A549 (cell line): ENCODE measurements around the gene ZPR1. TPM values are rescaled to one million over a fixed set of nuclear protein-coding genes. Genes with fewer than 3 reads are reported as not detected.

ENCODE experiments used
- ATAC-seq, 2 experiments: fragments of 200-7000 bp in 1 of 2; fragments of >200 bp in 1 of 2; cut with Nextera tagmentation in 1 of 2; cut with Tn5 transposase in 1 of 2; 3 replicates each; pipeline versions ENCODE4 v1.8.0 to v1.9.1; 2018 to 2020; ENCODE audit warnings: mild to moderate bottlenecking in 1 of 2, moderate library complexity in 1 of 2
- CTCF ChIA-PET: fragments of 300-600 bp; sonication (Branson Sonifier 250); formaldehyde crosslinking; extraction: SDS; loops from one replicate; lab custom pipeline; 2021; ENCODE audit warnings: antibody characterized with exemption, inconsistent platforms; lab: Yijun Ruan, JAX
- POLR2A ChIA-PET: fragments of 350-600 bp; formaldehyde crosslinking; extraction: SDS; loops from one replicate; lab custom pipeline; 2021; ENCODE audit warnings: antibody characterized with exemption, inconsistent platforms; lab: Yijun Ruan, JAX
- DNase-seq, 2 experiments: peaks; one replicate each; pipeline versions ENCODE4 v3.0.0 to v3.0.0-alpha.2; 2011 to 2016; ENCODE audit warnings: low read depth in 1 of 2, low spot score in 1 of 2
- FAIRE-seq: peaks from 2 replicates; lab custom pipeline; 2011; peaks lifted over from hg19 to GRCh38; lab: Jason Lieb, UNC
- H3K27ac ChIP-seq, 2 experiments: fragments of >200 bp; sonication (Bioruptor Twin); formaldehyde crosslinking; 3 replicates each; pipeline ENCODE4 v1.5.1; 2016 to 2017
- H3K4me1 ChIP-seq: fragments of >200 bp; sonication (Bioruptor Twin); formaldehyde crosslinking; 3 replicates; pipeline ENCODE4 v1.6.1; 2016
- H3K4me2 ChIP-seq: fragments of >200 bp; sonication (Bioruptor Twin); formaldehyde crosslinking; 3 replicates; pipeline ENCODE4 v1.6.1; 2016
- H3K4me3 ChIP-seq: fragments of >200 bp; sonication (Bioruptor Twin); formaldehyde crosslinking; 3 replicates; pipeline ENCODE4 v1.5.1; 2016
- H3K9me3 ChIP-seq: fragments of >200 bp; sonication (Bioruptor Twin); formaldehyde crosslinking; 3 replicates; pipeline ENCODE4 v1.6.1; 2016
- CBX2 ChIP-seq: fragments of 200-600 bp; sonication (generic); IDR thresholded peaks from 2 replicates; pipeline ENCODE4 v1.6.1; 2016; ENCODE audit warnings: low read depth, mild to moderate bottlenecking, borderline replicate concordance
- CBX8 ChIP-seq: fragments of 200-600 bp; sonication (generic); IDR thresholded peaks from 2 replicates; pipeline ENCODE4 v1.6.1; 2016
- CHD2 ChIP-seq: fragments of 150-350 bp; IDR thresholded peaks from 2 replicates; pipeline ENCODE4 v1.6.1; 2014; ENCODE audit warnings: low read length; ENCODE audit not compliant: partially characterized antibody
- CTCF ChIP-seq: fragments of >200 bp; sonication (Bioruptor Twin); formaldehyde crosslinking; IDR thresholded peaks from 3 replicates; pipeline ENCODE4 v1.5.1; 2016
- FOSB ChIP-seq: fragments of 250-450 bp; sonication (Bioruptor Pico); IDR thresholded peaks from 2 replicates; pipeline ENCODE4 v1.5.0; 2020; ENCODE audit warnings: mild to moderate bottlenecking, moderate library complexity
- FOSL2 ChIP-seq, 2 experiments: fragments of 450-650 bp in 1 of 2; fragments of >200 bp in 1 of 2; sonication (Bioruptor Twin) in 1 of 2; formaldehyde crosslinking; IDR thresholded peaks; 2 replicates each; pipeline versions ENCODE4 v1.5.0 to v1.6.1; 2016 to 2020; ENCODE audit warnings: mild to moderate bottlenecking in 1 of 2, moderate library complexity in 1 of 2
- HMGXB4 ChIP-seq: fragments of 250-450 bp; sonication (Bioruptor Pico); IDR thresholded peaks from 2 replicates; pipeline ENCODE4 v1.5.0; 2021; ENCODE audit warnings: mild to moderate bottlenecking, moderate library complexity, borderline replicate concordance
- HOXA7 ChIP-seq: fragments of 250-450 bp; sonication (Bioruptor Pico); IDR thresholded peaks from 2 replicates; pipeline ENCODE4 v1.5.0; 2020; ENCODE audit warnings: mild to moderate bottlenecking, moderate library complexity
- HOXB5 ChIP-seq: fragments of 250-450 bp; sonication (Bioruptor Pico); IDR thresholded peaks from 2 replicates; pipeline ENCODE4 v1.5.0; 2020; ENCODE audit warnings: mild to moderate bottlenecking, moderate library complexity
- JUNB ChIP-seq: fragments of >200 bp; sonication (Bioruptor Twin); formaldehyde crosslinking; IDR thresholded peaks from 2 replicates; pipeline ENCODE4 v1.6.1; 2016
- MAX ChIP-seq: IDR thresholded peaks from 2 replicates; pipeline ENCODE4 v1.6.1; 2012
- NR3C1 ChIP-seq: fragments of >200 bp; sonication (Bioruptor Twin); formaldehyde crosslinking; IDR thresholded peaks from 3 replicates; pipeline ENCODE4 v1.6.1; 2017
- POLR2AphosphoS2 ChIP-seq: conservative IDR thresholded peaks from 2 replicates; pipeline ENCODE4 v1.6.1; 2012; ENCODE audit warnings: low read length, improper control_type of control experiment, inconsistent platforms
- RCOR1 ChIP-seq: fragments of 150-350 bp; IDR thresholded peaks from 2 replicates; pipeline ENCODE4 v1.6.1; 2014; ENCODE audit warnings: antibody characterized with exemption, low read length, low read depth
- REST ChIP-seq: fragments of 200-600 bp; sonication (generic); IDR thresholded peaks from 2 replicates; pipeline ENCODE4 v1.6.1; 2016; ENCODE audit warnings: antibody characterized with exemption, mild to moderate bottlenecking, moderate library complexity
- RNF2 ChIP-seq: fragments of 200-600 bp; sonication (generic); IDR thresholded peaks from 2 replicates; pipeline ENCODE4 v1.6.1; 2016; ENCODE audit warnings: low read depth, mild to moderate bottlenecking, antibody characterized with exemption, moderate library complexity, borderline replicate concordance
- TP53 ChIP-seq: fragments of 250-450 bp; sonication (Bioruptor Pico); IDR thresholded peaks from 2 replicates; pipeline ENCODE4 v1.5.0; 2021; ENCODE audit warnings: mild to moderate bottlenecking, moderate library complexity
- USF2 ChIP-seq: fragments of 450-650 bp; IDR thresholded peaks from 2 replicates; pipeline ENCODE4 v1.6.1; 2014; ENCODE audit warnings: antibody characterized with exemption
- ZC3H11A ChIP-seq: fragments of 450-650 bp; IDR thresholded peaks from 2 replicates; pipeline ENCODE4 v1.6.1; 2014; ENCODE audit warnings: antibody characterized with exemption, mild to moderate bottlenecking
- ZFP36 ChIP-seq: fragments of 450-650 bp; IDR thresholded peaks from 2 replicates; pipeline ENCODE4 v1.6.1; 2014; ENCODE audit warnings: borderline replicate concordance; ENCODE audit not compliant: partially characterized antibody
- WGBS: methylation state at CpG from one replicate; pipeline ENCODE4 v1.1.6; 2017; ENCODE audit errors: missing lambda C conversion rate; 5-methylcytosine and 5-hydroxymethylcytosine counted together
- polyA plus RNA-seq, 4 experiments: library from polyadenylated mRNA; depleted of rRNA in 3 of 4; stranded (reverse); fragments of >200 nt; fragmentation: RNase III in 1 of 4; extraction: RNeasy Plus Mini Kit Qiagen cat#74134 plus additional on column Dnase treatment in 1 of 4; gene quantifications; 2 replicates in 3 of 4; 3 replicates in 1 of 4; pipeline ENCODE4 v1.2.3, GENCODE V29; 2011 to 2017

Gene ZPR1
- polyA plus RNA-seq, 2 of the 4 experiments (the other 2 are of a cell fraction), result 44.1 to 65.6 TPM

- DNase-seq (no peak), ATAC-seq (no peak), FAIRE-seq (no peak)
- no peak overlapping the region for H3K4me3 ChIP-seq
- TF ChIP-seq CHD2 (no peak), CBX8 (no peak), RNF2 (no peak), FOSB (CRISPR knock-in tag) (no peak), HMGXB4 (no peak), USF2 (no peak), RCOR1 (no peak), ZFP36 (no peak), MAX (no peak), CTCF (no peak), POLR2AphosphoS2 (no peak)
- POLR2A ChIA-PET, result no interaction called here
- H3K4me2 ChIP-seq, result no peak overlapping the region
- CTCF ChIA-PET, result interaction anchor here (1.0 to 8.8 kb wide), 8 partner anchors 9 to 434 kb away, joined by 3 to 114 read pairs (median 6); partner anchors contain the start of gene APOA1
- H3K27ac ChIP-seq, result no peak overlapping the region
- 58% methylated on average over 8 of the region's 8 CpGs for WGBS
- H3K4me1 ChIP-seq, result 0 out of 3 replicates have a peak, but pooled peaks cover 6% of the 10 kb centered on the region
- no peaks in the 10 kb centered on the region for H3K9me3 ChIP-seq
These were observed 4.5 kb upstream of the ZPR1 start for GRCh38 chr11:116792144-116792868.

- POLR2A ChIA-PET, result interaction anchor here (0.6 to 2.2 kb wide), 3 partner anchors 44 to 440 kb away, joined by 3 to 10 read pairs (median 3); partner anchors contain the start of genes PCSK7 and RNF214
- peaks cover 8% of the 10 kb centered on the region; the same call in 1 of the 3 replicates for H3K4me1 ChIP-seq
- no peak within 1 kb of the TSS for H3K4me3 ChIP-seq
- CTCF ChIA-PET, result interaction anchor here (0.5 to 8.8 kb wide), 30 partner anchors 8 to 439 kb away, joined by 3 to 114 read pairs (median 4); partner anchors contain the start of genes APOA1, APOC3 and PAFAH1B2
- H3K27ac ChIP-seq, result peak within 1 kb of the TSS; percentile 26 to 66; a peak in 2 of 6 replicates
- DNase-seq (no peak), FAIRE-seq (no peak), ATAC-seq (no peak)
- no peak for TF ChIP-seq NR3C1
- no peak for TF ChIP-seq HOXA7 (CRISPR knock-in tag)
- TF ChIP-seq FOSL2 (IDR thresholded peaks at IDR 0.05), result no peak
- no peak for TF ChIP-seq FOSL2 (CRISPR knock-in tag; IDR thresholded peaks at IDR 0.05)
- TF ChIP-seq JUNB, result no peak
- TF ChIP-seq RNF2, result no peak
- no peak for TF ChIP-seq REST
- TF ChIP-seq ZC3H11A, result no peak
- no peak for TF ChIP-seq CBX2
- TF ChIP-seq TP53, result no peak
- TF ChIP-seq HOXB5 (CRISPR knock-in tag), result no peak
- WGBS, result 77% methylated on average over 6 of the region's 7 CpGs
- peak within 1 kb of the TSS; percentile 73 for H3K4me2 ChIP-seq
- no peaks in the 10 kb centered on the region for H3K9me3 ChIP-seq
These were observed 4.0 kb upstream of the ZPR1 start, which contains the start of gene APOA5 for GRCh38 chr11:116791813-116792143. TSS of gene APOA5 (minus strand) at chr11:116791879. CDS start at chr11:116791860, 19 bp downstream.
